Pancreas (tissue), 10 donors: ENCODE measurements around the gene CCER1. TPM values are rescaled to one million over a fixed set of nuclear protein-coding genes. Genes with fewer than 3 reads are reported as not detected.

Source experiments
- ATAC-seq, 4 donors: fragments of 200-7000 bp; cut with Tn5 transposase; one replicate each; pipeline versions ENCODE4 v1.8.0 to v1.9.1; 2020; ENCODE audit warnings: mild to moderate bottlenecking in 4 of 4, moderate library complexity in 4 of 4
- DNase-seq, 6 donors: peaks; one replicate each; pipeline ENCODE4 v3.0.0-alpha.2; 2020
- FAIRE-seq: peaks from 2 replicates; lab custom pipeline; 2012; peaks lifted over from hg19 to GRCh38; lab: Jason Lieb, UNC
- H3K27ac ChIP-seq, 4 donors: fragments of 200-600 bp; sonication (generic); 1 replicate in 3 of 4; 2 replicates in 1 of 4; pipeline versions ENCODE4 v1.5.0 to v1.8.0; 2020
- H3K27me3 ChIP-seq, 4 donors: fragments of 200-600 bp; one replicate each; pipeline ENCODE4 v1.8.0; 2021
- H3K36me3 ChIP-seq, 3 donors: fragments of 200-600 bp; sonication (generic) in 1 of 3; one replicate each; pipeline versions ENCODE4 v1.5.0 to v1.8.0; 2020 to 2021
- H3K4me1 ChIP-seq, 3 donors: fragments of 200-600 bp; one replicate each; pipeline ENCODE4 v1.8.0; 2021
- H3K4me3 ChIP-seq, 4 donors: fragments of 200-600 bp; sonication (generic) in 2 of 4; one replicate each; pipeline versions ENCODE4 v1.5.0 to v1.8.0; 2020 to 2021
- H3K9me3 ChIP-seq, 4 donors: fragments of 200-600 bp; one replicate each; pipeline ENCODE4 v1.8.0; 2021
- WGBS, 2 donors: extraction: QIAGEN DNeasy Blood & Tissue Kit; methylation state at CpG; one replicate each; pipeline ENCODE4 v1.1.7; 2013; 5-methylcytosine and 5-hydroxymethylcytosine counted together
- intact Hi-C, 3 donors: fragments of 100-400 bp; cut with DNase I; formaldehyde crosslinking; loops; one replicate each; pipeline versions ENCODE4 v1.11.1 to v1.14.2; 2022
- polyA plus RNA-seq, 2 donors: library from polyadenylated mRNA; stranded (reverse); fragments of 200-250 nt; gene quantifications; one replicate each; pipeline ENCODE4 v1.2.3, GENCODE V29; 2013
- total RNA-seq, 6 donors: library from RNA; stranded (reverse); fragmentation: NEBNext Ultra II Directional in 4 of 6; extraction: Animal tissue kit (Norgen Biotek cat#: 25700) in 4 of 6; gene quantifications; one replicate each; pipeline versions ENCODE4 v1.2.1 to v1.2.4, GENCODE V29; 2021 to 2023
- TF ChIP-seq, protein P1 (sequence below), 4 donors: fragments of 200-600 bp; sonication (generic) in 3 of 4; IDR thresholded peaks; one replicate each; pipeline versions ENCODE4 v1.5.0 to v1.8.0; 2021; ENCODE audit warnings: antibody characterized with exemption in 4 of 4
- donor health status: healthy with polysubstance abuse.
- donor health status: DM: no; HTN: no; CAD: no; lungs with moderate emphysema.
- donor health status: DM: no; HTN: no; CAD: no.
- donor health status: control.
- donor health status: control.
- donor health status: Bipolar disorder and iron deficiency.
- donor health status: DM: yes; HTN: yes; CAD: no.
- donor health status: DM: no; HTN: no; CAD: no.
- donor health status: DM: no; HTN: no; CAD: no.
- donor health status: DM: yes; HTN: yes; CAD: no.

CCER1 gene
- total and polyA plus RNA-seq, 8 donors, result not detected

DNA sequence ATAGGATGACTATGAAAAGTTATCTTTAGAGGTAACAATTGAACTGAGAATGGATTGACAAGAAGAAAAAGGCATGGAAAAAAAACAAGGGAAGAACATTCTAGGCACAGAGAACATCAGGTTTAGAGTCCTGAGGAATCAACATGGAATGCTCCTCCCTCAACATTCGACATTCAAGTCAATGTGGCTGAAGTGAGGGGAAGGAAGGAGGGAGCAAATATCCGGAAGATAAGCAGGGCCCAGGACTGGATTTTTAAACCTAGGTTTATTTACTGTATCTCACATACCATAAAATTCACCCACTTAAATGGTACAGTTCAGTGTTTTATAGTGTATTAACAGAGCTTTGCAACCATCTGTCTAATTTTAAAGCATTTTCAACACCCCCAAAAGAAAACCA lies 9.6 kb upstream of the CCER1 start:
- H3K9me3 ChIP-seq, result no peaks in the 10 kb centered on the region
- no peaks in the 10 kb centered on the region for H3K4me1 ChIP-seq
- 24 to 29% methylated on average over 2 of the region's 2 CpGs for WGBS, 2 donors
- FAIRE-seq (no peak), DNase-seq (no peak), ATAC-seq (no peak)
- TF ChIP-seq, protein P1, sequence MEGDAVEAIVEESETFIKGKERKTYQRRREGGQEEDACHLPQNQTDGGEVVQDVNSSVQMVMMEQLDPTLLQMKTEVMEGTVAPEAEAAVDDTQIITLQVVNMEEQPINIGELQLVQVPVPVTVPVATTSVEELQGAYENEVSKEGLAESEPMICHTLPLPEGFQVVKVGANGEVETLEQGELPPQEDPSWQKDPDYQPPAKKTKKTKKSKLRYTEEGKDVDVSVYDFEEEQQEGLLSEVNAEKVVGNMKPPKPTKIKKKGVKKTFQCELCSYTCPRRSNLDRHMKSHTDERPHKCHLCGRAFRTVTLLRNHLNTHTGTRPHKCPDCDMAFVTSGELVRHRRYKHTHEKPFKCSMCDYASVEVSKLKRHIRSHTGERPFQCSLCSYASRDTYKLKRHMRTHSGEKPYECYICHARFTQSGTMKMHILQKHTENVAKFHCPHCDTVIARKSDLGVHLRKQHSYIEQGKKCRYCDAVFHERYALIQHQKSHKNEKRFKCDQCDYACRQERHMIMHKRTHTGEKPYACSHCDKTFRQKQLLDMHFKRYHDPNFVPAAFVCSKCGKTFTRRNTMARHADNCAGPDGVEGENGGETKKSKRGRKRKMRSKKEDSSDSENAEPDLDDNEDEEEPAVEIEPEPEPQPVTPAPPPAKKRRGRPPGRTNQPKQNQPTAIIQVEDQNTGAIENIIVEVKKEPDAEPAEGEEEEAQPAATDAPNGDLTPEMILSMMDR (IDR thresholded peaks at IDR 0.05), result no peak
- no peak overlapping the region for H3K4me3 ChIP-seq
- no peaks in the 10 kb centered on the region for H3K27me3 ChIP-seq
- no peak overlapping the region for H3K27ac ChIP-seq
- no peaks in the 10 kb centered on the region for H3K36me3 ChIP-seq
- intact Hi-C loops, result no loop called here

DNA sequence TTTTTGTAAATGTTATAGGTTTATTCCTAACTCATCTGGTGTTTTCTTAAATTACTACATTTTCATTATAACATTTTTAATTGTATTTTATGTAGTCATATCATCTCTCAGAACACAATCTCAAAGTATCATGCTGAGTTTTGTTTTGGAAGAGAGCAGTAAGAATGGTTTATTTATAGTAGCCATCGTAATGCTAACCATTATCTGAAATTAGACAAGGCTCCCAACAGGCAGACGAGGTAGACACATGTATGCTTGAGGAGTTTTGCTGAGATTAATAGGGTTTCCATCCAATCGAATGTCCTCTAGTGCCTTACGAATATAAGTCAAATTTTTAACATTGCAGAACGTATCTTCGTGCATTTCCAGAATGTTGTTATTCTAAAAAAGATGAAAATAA lies 9.0 kb upstream of the CCER1 start:
- no peaks in the 10 kb centered on the region for H3K36me3 ChIP-seq
- 65 to 72% methylated on average over 6 of the region's 6 CpGs for WGBS, 2 donors
- FAIRE-seq, result no peak

DNA sequence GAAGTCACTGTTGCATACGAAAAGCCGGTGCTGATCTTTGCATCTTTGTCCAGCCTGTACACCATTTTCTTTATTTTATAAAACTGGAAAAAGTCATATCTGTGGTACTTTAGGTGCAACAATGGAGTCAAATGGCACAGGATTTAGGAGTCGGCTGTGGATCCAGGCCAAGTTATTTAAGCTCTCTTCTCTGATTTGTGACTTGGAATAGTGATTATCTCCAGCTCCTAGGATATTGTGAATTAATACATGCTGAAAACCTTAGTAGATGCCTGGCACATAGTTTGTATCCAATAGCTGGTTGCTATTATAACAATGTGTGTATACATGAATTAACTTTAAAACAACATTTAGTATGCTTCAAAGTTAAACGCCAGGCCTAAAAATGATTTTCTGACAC lies 6.2 kb upstream of the CCER1 start:
- ATAC-seq, result no peak
- no peak for FAIRE-seq

More for the DNA sequence above, 9.0 kb upstream of the CCER1 start:
- no peaks in the 10 kb centered on the region for H3K9me3 ChIP-seq
- H3K4me1 ChIP-seq, result no peaks in the 10 kb centered on the region
- no peak overlapping the region for H3K4me3 ChIP-seq
- intact Hi-C loops, result no loop called here
- TF ChIP-seq, protein P1 (IDR thresholded peaks at IDR 0.05), result no peak
- H3K27me3 ChIP-seq, result no peaks in the 10 kb centered on the region
- DNase-seq (no peak), ATAC-seq (no peak)
- no peak overlapping the region for H3K27ac ChIP-seq

DNA sequence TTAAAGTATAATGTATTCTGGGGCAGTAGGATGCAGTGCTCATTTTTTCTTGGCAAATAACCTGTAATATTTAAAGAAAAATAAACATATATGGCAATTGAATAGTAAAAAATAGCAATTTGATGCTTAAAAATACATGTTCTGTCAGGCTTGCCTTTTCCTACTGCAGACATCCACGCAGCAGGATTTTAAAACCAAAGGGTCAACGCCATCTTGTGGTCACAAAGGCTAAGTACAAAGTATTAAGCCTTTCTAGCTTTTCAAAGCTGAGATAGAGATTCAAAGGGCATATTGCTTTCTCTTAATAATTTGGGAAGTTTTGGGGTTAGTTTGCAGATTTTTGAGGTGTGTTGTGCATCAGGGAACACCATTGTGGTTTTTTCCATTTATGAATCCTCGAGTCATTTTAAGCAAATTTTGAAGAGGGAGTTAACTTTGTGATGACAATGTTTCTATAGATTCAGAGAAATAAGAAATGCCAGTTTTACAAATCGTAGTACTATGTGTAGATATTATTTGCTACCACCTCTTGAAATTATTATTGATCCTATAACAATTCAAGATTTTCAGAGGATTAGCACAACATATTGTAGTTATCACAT lies 4.7 kb upstream of the CCER1 start:
- no peak overlapping the region for H3K4me3 ChIP-seq
- TF ChIP-seq, protein P1 (IDR thresholded peaks at IDR 0.05), result peak; percentile 18 to 64 (median 48)
- FAIRE-seq (peak; percentile 94), ATAC-seq (peak in 3 of 4 donors; percentile 79 to 84 (median 83)), DNase-seq (peak in 1 of 6 donors; percentile 16)
- WGBS, 2 donors, result 2% methylated on average over 4 of the region's 4 CpGs
- no peaks in the 10 kb centered on the region for H3K9me3 ChIP-seq
- no peak overlapping the region for H3K27ac ChIP-seq
- intact Hi-C loops, result no loop called here
- no peaks in the 10 kb centered on the region for H3K4me1 ChIP-seq
- H3K27me3 ChIP-seq, result no peaks in the 10 kb centered on the region
- H3K36me3 ChIP-seq, result no peaks in the 10 kb centered on the region

More for the DNA sequence above, 6.2 kb upstream of the CCER1 start:
- intact Hi-C loops, result no loop called here
- WGBS, 2 donors, result 74 to 83% methylated on average over 4 of the region's 4 CpGs
- DNase-seq, result no peak
- Histone ChIP-seq H3K36me3 (no peaks in the 10 kb centered on the region), H3K4me1 (no peaks in the 10 kb centered on the region), H3K4me3 (no peak overlapping the region), H3K9me3 (no peaks in the 10 kb centered on the region), H3K27ac (no peak overlapping the region), H3K27me3 (no peaks in the 10 kb centered on the region)
- TF ChIP-seq, protein P1 (IDR thresholded peaks at IDR 0.05), result no peak

DNA sequence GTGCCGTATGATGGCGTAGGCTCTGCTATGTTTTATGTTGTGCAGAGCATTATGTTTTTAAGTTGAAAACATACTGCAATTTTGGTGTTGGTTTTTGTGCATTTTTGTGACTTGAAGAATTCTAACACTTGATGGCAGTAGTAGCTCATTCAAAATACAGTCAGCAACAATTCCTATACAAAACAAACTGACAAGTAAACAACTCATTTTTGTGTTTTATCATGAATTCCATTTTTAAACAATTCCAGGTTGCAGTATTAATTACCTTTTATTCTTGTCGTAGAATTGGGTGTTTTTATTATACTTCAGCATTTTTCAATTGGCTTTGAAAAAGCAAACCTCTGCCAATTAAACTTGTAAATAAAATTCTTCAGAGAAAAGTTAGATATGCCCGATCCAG lies 4.1 kb upstream of the CCER1 start:
- intact Hi-C loops, result no loop called here
- ATAC-seq, result peak in 2 of 4 donors; percentile 28 to 32
- 65 to 67% methylated on average over 4 of the region's 4 CpGs for WGBS, 2 donors
- no peaks in the 10 kb centered on the region for H3K27me3 ChIP-seq
- FAIRE-seq, result no peak
- TF ChIP-seq, protein P1 (IDR thresholded peaks at IDR 0.05), result no peak
- no peak overlapping the region for H3K4me3 ChIP-seq
- H3K27ac ChIP-seq, result no peak overlapping the region
- no peaks in the 10 kb centered on the region for H3K4me1 ChIP-seq
- H3K36me3 ChIP-seq, result no peaks in the 10 kb centered on the region
- no peaks in the 10 kb centered on the region for H3K9me3 ChIP-seq
- no peak for DNase-seq
